ENCODE results near the gene RCOR1. TPM values are rescaled to one million over a fixed set of nuclear protein-coding genes. Genes with fewer than 3 reads are reported as not detected.

RCOR1 gene
- total RNA-seq, 1 experiment from 2014 or later = 34.1 TPM

DNA sequence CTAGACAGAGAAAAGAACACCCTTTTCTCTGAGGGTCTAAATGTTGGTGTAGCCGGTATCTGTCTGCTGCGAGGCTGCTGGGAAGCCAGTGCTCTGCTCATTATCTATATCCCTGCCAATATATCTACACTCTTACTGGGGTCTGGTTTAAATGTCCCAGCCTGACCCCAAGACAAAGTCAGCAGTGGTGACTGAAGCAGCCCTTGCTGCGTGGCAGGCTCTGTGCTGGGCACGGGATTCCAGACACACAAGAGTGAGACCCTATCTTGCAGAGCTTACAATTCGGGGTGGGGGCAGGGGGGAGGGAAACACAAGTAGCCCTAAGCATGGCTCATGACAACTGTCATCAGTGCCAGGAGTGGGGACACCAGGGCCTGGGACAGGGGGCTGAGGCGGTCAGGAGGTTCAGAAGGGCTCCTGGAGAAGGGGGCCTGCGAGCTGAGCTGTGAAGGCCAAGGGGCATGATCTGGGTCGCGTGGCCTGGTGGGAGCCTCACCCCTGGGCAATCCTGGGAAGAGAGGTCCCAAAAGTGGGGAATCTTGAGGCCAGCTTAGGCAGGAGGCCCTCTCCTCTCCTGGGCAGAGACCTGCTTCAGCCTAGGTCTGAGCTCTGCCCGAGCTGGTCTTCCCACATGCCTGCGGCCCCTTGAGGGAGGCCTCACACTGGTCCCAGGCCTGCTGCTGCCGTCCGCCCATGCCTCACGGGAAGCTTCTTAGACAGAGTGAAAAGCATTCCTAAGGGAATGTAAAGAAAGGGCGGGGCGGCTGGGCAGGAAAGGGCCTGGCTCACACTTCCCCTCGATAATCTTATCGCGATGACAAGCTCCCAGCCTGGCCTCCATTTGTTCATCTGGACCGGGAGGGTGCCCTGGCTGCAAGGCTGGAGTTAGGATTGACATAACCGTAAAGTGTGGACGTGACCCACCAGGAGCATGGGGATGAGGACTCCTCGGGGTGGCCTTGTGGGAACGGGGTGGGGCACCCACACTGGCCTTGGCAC, 7.3 kb upstream of the RCOR1 start:
- Mint-ChIP-seq H3K4me1 (peaks cover 28 to 32% of the 10 kb centered on the region in 2 experiments), H3K27ac (peak overlapping the region in 2 of 3 experiments; percentile 42 to 84; a peak in 4 of 7 replicates), H3K36me3 (ENCODE audit: insufficient read depth in 1 of 3, low read depth in 3 of 3) (no peaks in the 10 kb centered on the region; a peak in 1 of 7 replicates), H3K4me3 (no peak overlapping the region; a peak in 1 of 5 replicates), H3K27me3 (ENCODE audit: low read depth) (no peaks in the 10 kb centered on the region), H3K9me3 (no peaks in the 10 kb centered on the region; a peak in 1 of 5 replicates)
- no peaks in the 10 kb centered on the region for H3K9me3 ChIP-seq (ENCODE audit: control insufficient read depth, low read depth, low read length)
- H3K23me2 ChIP-seq (ENCODE audit: insufficient read length, low read depth, low read length, poor library complexity, severe bottlenecking) = no peaks in the 10 kb centered on the region
- no peak overlapping the region for H3K23ac ChIP-seq (ENCODE audit: insufficient read length, low read depth, low read length)
- no peak overlapping the region for H4K5ac ChIP-seq (ENCODE audit: insufficient read length, low read depth, low read length)
- H3T11ph ChIP-seq (ENCODE audit: low read length) = no peak overlapping the region
- H3K27ac ChIP-seq (ENCODE audit: insufficient read length, low read depth, low read length) = no peak overlapping the region
- no peak overlapping the region for H4K8ac ChIP-seq (replicated peaks; ENCODE audit: insufficient read length, low read depth, low read length)
- no peaks in the 10 kb centered on the region for H3K4me1 ChIP-seq (ENCODE audit: insufficient read depth, low read length)
- peak overlapping the region; percentile 73 for H3K18ac ChIP-seq (ENCODE audit: insufficient read length, low read depth, low read length)
- no peaks in the 10 kb centered on the region for H3K27me3 ChIP-seq (ENCODE audit: insufficient read depth, low read length)
- H3K4ac ChIP-seq (ENCODE audit: low read depth, low read length) = no peak overlapping the region
- H4K20me1 ChIP-seq (ENCODE audit: control insufficient read depth, insufficient read depth, insufficient read length) = no peaks in the 10 kb centered on the region
- no peak overlapping the region for H2AFZ ChIP-seq (ENCODE audit: low read length)
- no peaks in the 10 kb centered on the region for H3K79me2 ChIP-seq (ENCODE audit: insufficient read depth, low read length)
- no peak overlapping the region for H2BK12ac ChIP-seq (ENCODE audit: insufficient read length, low read depth, low read length)
- no peak overlapping the region for H2AK5ac ChIP-seq (ENCODE audit: insufficient read length, low read length)
- peak overlapping the region; percentile 27; the same call in 1 of the 2 replicates for H3K14ac ChIP-seq (ENCODE audit: insufficient read depth, low read length)
- H3K4me2 ChIP-seq (ENCODE audit: insufficient read depth, insufficient read length, low read length) = no peak overlapping the region
- H2BK15ac ChIP-seq (ENCODE audit: low read depth, low read length) = no peak overlapping the region
- WGBS (ENCODE audit: extremely low coverage, insufficient read length, low lambda C conversion rate) = no CpG with 5 or more reads among the region's 24 CpGs
- no peak overlapping the region for H3K56ac ChIP-seq (ENCODE audit: insufficient read length, low read depth, low read length)
- H2BK5ac ChIP-seq (ENCODE audit: insufficient read length, low read length) = no peak overlapping the region
- H3K9ac ChIP-seq (ENCODE audit: extremely low read depth, insufficient read length, low read length) = peak overlapping the region; percentile 36
- DNase-seq = peak; percentile 89
- TF ChIP-seq, protein P1, sequence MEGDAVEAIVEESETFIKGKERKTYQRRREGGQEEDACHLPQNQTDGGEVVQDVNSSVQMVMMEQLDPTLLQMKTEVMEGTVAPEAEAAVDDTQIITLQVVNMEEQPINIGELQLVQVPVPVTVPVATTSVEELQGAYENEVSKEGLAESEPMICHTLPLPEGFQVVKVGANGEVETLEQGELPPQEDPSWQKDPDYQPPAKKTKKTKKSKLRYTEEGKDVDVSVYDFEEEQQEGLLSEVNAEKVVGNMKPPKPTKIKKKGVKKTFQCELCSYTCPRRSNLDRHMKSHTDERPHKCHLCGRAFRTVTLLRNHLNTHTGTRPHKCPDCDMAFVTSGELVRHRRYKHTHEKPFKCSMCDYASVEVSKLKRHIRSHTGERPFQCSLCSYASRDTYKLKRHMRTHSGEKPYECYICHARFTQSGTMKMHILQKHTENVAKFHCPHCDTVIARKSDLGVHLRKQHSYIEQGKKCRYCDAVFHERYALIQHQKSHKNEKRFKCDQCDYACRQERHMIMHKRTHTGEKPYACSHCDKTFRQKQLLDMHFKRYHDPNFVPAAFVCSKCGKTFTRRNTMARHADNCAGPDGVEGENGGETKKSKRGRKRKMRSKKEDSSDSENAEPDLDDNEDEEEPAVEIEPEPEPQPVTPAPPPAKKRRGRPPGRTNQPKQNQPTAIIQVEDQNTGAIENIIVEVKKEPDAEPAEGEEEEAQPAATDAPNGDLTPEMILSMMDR (conservative IDR thresholded peaks at IDR 0.05) = no peak
- H3K79me1 ChIP-seq (ENCODE audit: insufficient read depth, low read depth, low read length, poor library complexity, severe bottlenecking) = no peaks in the 10 kb centered on the region
- H2BK20ac ChIP-seq (ENCODE audit: low read depth, low read length, poor library complexity, severe bottlenecking) = no peak overlapping the region
- H4K91ac ChIP-seq (ENCODE audit: insufficient read length, low read depth, low read length) = no peak overlapping the region
- no peak overlapping the region for H2BK120ac ChIP-seq (ENCODE audit: low read depth, low read length, poor library complexity, severe bottlenecking)
